Measurements from ENCODE around the gene FBXO47.

- TF ChIP-seq CTCF (conservative IDR thresholded peaks at IDR 0.05), result no peak
- TF ChIP-seq ZFX (IDR thresholded peaks at IDR 0.05), result no peak
Observed at GRCh38 chr17:38916771-38917170, 50.4 kb downstream of the FBXO47 start.
